Retinal pigment epithelial cell (primary cell): ENCODE results near the gene RBM38.
A peak's percentile ranks its signal among the peaks of the same experiment; 100 is the strongest.
"Not testable (repeated sequence)": the region's sequence is repeated elsewhere in the genome, so short reads cannot be mapped to it uniquely, and the experiment has no call there.

Experiments used
- DNase-seq: peaks from one replicate; pipeline ENCODE4 v3.0.0-alpha.2; 2010; ENCODE audit warnings: low read depth
- H3K4me3 ChIP-seq: 2 replicates; pipeline ENCODE4 v1.5.1; 2011; ENCODE audit warnings: mild to moderate bottlenecking, low read length, control low read depth, moderate library complexity
- TF ChIP-seq, protein P1 (sequence below): conservative IDR thresholded peaks from 2 replicates; pipeline ENCODE4 v1.5.1; 2011; ENCODE audit warnings: low read depth, low read length, control low read depth, inconsistent platforms

Gene RBM38

DNA sequence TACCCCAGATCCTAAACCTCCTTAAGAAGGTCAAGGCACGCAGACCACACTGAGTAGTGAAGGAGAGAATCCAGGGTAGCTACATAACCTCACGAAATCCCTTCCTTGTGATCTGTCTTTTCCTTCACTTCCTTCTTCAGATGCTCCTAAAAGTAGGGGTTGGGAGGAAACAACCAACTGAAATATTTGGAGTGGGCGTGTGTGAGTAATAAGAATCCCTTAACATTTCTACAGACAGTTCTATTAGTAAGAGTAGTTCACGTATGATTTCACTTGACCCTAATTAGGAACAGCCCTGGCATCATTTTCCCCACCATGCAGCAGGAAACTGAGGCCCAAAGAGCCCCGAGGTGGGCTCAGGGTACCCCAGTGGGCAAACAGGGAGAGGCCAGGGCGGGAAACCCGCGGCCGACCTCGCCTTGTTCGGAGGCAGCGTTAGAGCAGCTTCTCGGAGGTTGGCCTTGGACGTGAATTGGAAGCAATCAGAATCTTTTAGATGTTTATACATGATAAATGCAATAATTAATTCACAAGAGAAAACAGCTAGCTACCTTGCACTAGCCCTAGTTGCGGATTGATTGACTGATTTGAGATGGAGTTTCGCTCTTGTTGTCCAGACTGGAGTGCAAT is 41.0 kb upstream of the RBM38 start:
- DNase-seq: no peak
- H3K4me3 ChIP-seq: no peak overlapping the region
- TF ChIP-seq, protein P1, sequence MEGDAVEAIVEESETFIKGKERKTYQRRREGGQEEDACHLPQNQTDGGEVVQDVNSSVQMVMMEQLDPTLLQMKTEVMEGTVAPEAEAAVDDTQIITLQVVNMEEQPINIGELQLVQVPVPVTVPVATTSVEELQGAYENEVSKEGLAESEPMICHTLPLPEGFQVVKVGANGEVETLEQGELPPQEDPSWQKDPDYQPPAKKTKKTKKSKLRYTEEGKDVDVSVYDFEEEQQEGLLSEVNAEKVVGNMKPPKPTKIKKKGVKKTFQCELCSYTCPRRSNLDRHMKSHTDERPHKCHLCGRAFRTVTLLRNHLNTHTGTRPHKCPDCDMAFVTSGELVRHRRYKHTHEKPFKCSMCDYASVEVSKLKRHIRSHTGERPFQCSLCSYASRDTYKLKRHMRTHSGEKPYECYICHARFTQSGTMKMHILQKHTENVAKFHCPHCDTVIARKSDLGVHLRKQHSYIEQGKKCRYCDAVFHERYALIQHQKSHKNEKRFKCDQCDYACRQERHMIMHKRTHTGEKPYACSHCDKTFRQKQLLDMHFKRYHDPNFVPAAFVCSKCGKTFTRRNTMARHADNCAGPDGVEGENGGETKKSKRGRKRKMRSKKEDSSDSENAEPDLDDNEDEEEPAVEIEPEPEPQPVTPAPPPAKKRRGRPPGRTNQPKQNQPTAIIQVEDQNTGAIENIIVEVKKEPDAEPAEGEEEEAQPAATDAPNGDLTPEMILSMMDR: no peak

DNA sequence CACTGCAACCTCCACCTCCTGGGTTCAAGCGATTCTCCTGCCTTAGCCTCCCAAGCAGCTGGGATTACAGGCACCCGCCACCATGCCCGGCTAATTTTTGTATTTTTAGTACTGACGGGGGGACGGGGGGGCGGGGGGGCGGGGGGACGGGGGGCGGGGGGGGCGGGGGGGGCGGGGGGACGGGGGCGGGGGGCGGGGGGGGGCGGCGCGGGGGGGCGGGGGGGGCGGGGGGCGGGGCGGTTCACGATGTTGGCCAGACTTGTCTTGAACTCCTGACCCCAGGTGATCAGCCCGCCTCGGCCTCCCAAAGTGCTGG is 40.5 kb upstream of the RBM38 start:
- H3K4me3 ChIP-seq: peak overlapping the region; percentile 99
- not testable (repeated sequence) for DNase-seq

DNA sequence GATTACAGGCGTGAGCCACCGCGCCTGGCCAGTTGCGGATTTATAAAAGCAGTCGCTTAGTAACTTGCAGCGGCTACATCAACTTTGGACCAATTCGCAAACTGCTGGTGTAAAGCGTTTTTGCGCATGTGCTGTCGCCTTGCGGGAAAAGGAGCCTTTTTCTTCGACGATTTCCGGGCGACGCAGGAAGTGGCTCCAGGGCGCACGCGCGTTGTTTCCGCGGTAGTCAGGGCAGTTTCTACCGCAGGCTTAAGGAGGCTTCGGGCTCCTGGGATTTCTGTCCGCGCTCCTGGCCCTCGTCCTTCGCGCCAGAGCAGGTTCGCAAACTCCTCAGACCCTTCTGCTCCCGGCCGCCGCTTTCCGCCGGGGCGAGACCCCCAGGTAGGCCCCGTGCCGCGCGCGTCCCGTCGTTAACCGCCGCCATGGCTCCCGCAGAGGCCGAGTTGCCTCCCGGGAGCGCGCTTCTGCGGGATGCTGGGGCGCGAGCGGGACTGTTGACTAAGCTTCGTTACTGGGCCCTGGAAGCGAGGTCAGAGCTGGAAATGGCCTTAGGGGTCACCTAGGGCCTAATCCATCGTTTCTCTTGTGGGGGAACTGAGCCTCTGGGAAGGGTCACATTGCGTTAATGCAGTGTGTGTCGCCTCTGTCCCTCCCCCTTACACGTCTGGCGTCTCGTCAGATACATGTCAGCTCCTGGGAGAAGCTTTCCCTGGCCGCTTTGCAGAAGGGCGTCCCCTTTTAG is 40.0 kb upstream of the RBM38 start, which contains the start of gene RAE1:
TSS of gene RAE1 (plus strand) at position 214 of the 742 bp plus-strand sequence. CDS start 2,784 bp downstream, outside the sequence.
- TF ChIP-seq, protein P1: no peak
- peak within 1 kb of the TSS; percentile 99 for H3K4me3 ChIP-seq
- peak; percentile 85 for DNase-seq

DNA sequence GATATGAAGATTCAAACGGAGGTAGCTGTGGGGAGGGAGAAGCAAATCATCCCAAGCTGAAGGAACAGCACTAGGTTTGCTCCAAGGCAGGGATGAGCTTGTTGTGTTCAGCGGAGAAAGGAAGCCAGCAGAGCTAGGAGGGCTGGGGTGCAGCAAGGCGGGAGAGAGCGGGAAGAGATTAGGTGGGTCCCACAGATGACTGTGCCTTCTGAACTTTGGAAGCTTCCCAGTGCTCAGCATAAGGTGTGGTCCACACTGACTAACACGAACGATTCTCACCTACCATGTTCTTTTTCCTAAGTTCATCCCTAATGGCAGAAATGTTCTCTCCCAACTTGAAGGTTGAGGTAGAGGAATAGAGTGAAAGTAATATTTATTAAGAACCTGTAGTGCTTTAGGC is 38.9 kb upstream of the RBM38 start:
- no peak for DNase-seq
- TF ChIP-seq, protein P1: no peak
- H3K4me3 ChIP-seq: peak overlapping the region; percentile 99

DNA sequence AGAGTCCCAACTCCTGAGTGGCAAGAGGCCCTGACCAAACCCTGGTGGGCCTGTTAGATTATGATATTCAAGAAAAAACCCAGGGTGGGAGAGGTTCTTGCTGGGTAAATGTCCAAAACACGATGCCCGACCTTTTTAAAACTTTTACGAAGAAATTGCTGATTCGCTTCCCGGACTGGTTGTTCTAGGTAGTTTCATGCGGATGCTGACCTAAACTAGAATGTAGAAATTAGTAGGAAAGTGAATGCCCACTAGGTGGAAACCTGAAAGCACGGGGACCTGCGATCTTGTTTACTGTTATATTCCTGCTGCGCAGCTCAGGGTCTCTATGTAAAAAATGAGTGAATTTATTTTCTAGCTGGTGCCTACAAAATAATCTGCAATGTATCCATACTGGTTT is 37.8 kb upstream of the RBM38 start:
- H3K4me3 ChIP-seq: no peak overlapping the region
- DNase-seq: no peak
- TF ChIP-seq, protein P1: no peak

DNA sequence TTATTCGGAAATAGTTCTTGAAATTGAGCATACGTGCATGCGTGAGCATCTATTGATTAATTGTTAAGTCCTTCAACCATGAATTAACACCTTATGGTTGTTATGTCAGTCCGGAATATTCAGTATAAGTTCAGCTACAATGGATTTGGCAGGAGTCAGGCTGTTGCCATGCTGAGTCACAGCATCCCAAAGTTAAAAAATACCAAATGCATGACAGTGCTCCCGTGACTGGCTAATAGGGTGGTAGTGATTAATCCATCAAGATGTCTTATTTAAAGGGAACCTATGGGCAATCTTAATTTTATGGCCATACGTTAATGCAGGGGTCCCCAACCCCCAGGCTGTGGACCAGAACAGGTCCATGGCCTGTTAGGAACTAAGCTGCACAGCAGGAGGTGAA is 29.7 kb upstream of the RBM38 start:
- DNase-seq: no peak
- TF ChIP-seq, protein P1: no peak
- H3K4me3 ChIP-seq: no peak overlapping the region

DNA sequence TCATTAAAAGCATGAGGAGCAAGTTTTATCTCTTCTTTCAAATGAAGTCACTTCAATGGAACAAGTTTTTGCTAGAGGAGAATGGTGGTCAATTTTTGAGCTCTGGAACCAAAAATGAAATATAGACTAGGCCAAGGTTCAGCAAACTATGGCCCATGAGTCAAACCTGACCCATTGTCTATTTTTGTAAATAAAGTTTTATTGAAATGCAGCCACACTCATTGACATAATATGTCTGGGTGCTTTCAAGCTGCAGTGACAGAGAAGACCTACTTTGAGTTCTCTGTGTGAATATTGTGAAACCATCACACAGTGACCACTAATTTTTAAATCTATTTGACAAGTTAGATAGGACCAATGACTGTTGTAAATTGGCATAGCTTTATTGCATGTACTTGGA is 26.7 kb upstream of the RBM38 start:
- TF ChIP-seq, protein P1: no peak
- no peak overlapping the region for H3K4me3 ChIP-seq
- no peak for DNase-seq
